Memory B cell (primary cell): ENCODE results near the gene DNAJB8.

Experiments used
- ATAC-seq: fragments of 150-1000 bp; cut with Tn5 transposase; 2 replicates; pipeline ENCODE4 v1.10.0; 2021; ENCODE audit warnings: low read depth, mild to moderate bottlenecking, moderate library complexity
- DNase-seq, 2 donors: peaks; one replicate each; pipeline ENCODE4 v3.0.0; 2022; ENCODE audit warnings: low spot score in 2 of 2
- H3K27ac Mint-ChIP-seq: one replicate; pipeline ENCODE4 v1.8.0; 2022; ENCODE audit warnings: mild to moderate bottlenecking, moderate library complexity, mixed read lengths
- H3K27me3 Mint-ChIP-seq: one replicate; pipeline ENCODE4 v1.8.0; 2022; ENCODE audit warnings: mixed read lengths
- H3K36me3 Mint-ChIP-seq: one replicate; pipeline ENCODE4 v1.8.0; 2022; ENCODE audit warnings: mild to moderate bottlenecking, mixed read lengths
- H3K4me1 Mint-ChIP-seq: one replicate; pipeline ENCODE4 v1.8.0; 2022; ENCODE audit warnings: mixed read lengths
- H3K4me3 Mint-ChIP-seq: one replicate; pipeline ENCODE4 v1.8.0; 2022; ENCODE audit warnings: mild to moderate bottlenecking, moderate library complexity, mixed read lengths
- H3K9me3 Mint-ChIP-seq: one replicate; pipeline ENCODE4 v1.8.0; 2022; ENCODE audit warnings: mixed read lengths

The DNAJB8 gene

GRCh38 chr3:128446821-128447220 lies 19.9 kb downstream of the DNAJB8 start:
- no peak overlapping the region for H3K4me3 Mint-ChIP-seq
- DNase-seq (no peak), ATAC-seq (no peak)
- peaks cover 16% of the 10 kb centered on the region for H3K9me3 Mint-ChIP-seq
- peaks cover 7% of the 10 kb centered on the region for H3K4me1 Mint-ChIP-seq
- H3K36me3 Mint-ChIP-seq = peaks cover 4% of the 10 kb centered on the region
- no peak overlapping the region for H3K27ac Mint-ChIP-seq
- H3K27me3 Mint-ChIP-seq = peaks cover 18% of the 10 kb centered on the region

DNA sequence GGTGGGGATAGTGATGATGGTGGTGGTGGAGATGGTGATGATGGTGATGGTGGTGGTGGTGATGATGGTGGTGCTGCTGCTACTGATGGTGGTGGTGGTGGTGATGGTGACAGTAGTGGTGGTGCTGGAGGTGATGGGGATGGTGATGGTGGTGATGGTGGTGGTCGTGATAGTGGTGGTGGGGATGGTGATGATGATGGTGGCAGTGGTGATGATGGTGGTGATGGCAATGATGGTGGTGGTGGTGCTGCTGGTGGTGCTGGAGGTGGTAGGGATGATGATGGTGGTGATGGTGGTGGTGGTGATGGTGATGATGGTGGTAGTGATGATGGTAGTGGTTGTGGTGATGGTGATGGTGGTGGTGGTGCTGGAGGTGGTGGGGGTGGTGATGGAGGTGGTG lies 21.3 kb downstream of the DNAJB8 start:
- DNase-seq (no peak), ATAC-seq (no peak)
- peaks cover 4% of the 10 kb centered on the region for H3K36me3 Mint-ChIP-seq
- peaks cover 15% of the 10 kb centered on the region for H3K27me3 Mint-ChIP-seq
- H3K27ac Mint-ChIP-seq = no peak overlapping the region
- peaks cover 16% of the 10 kb centered on the region for H3K9me3 Mint-ChIP-seq
- H3K4me3 Mint-ChIP-seq = no peak overlapping the region
- peaks cover 7% of the 10 kb centered on the region for H3K4me1 Mint-ChIP-seq

DNA sequence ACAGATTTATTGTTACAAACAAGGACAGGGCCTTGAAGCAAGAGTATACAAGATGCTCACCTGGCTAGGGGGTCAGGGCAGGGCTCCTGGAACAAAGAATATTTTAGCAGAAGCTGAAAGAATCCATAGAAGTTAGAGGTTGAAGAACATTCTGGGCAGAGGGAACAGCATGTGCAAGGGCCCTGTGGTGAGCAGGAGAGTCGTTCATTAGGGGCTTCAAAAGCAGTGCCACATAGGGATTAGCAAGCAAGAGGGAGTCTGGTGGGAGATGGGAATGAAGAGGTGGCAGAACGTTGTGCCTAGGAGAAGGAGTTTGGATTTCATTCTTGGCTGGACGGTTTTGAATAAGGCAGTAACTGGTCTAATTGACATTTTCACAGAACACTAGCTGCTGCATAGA lies 22.9 kb downstream of the DNAJB8 start:
- Mint-ChIP-seq H3K4me1 (peaks cover 5% of the 10 kb centered on the region), H3K27me3 (peaks cover 20% of the 10 kb centered on the region), H3K27ac (no peak overlapping the region), H3K9me3 (peaks cover 16% of the 10 kb centered on the region), H3K36me3 (peaks cover 4% of the 10 kb centered on the region), H3K4me3 (no peak overlapping the region)
- DNase-seq (no peak), ATAC-seq (no peak)

DNA sequence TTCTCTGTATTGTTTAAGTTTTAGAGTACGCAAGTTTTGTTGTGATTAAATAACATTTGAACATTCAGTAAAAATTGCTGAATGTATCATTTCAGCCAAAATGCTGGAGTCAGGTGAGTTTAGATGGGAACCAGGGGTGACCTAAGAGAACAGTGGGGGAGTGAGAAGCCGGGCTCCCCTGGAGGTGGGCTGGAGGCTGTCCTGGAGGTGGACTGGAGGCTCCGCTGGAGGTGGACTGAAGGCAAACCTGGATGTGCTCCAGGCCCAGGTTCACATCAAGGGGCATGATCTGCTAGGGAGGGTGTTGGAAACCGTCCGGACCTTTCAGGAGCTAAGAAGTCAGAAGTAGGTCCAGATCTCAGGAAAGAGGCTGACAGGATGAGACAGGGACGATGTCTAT lies 23.7 kb downstream of the DNAJB8 start:
- H3K9me3 Mint-ChIP-seq = peaks cover 15% of the 10 kb centered on the region
- H3K4me1 Mint-ChIP-seq = no peaks in the 10 kb centered on the region
- H3K36me3 Mint-ChIP-seq = peaks cover 3% of the 10 kb centered on the region
- no peak overlapping the region for H3K4me3 Mint-ChIP-seq
- no peak for ATAC-seq
- H3K27me3 Mint-ChIP-seq = peaks cover 20% of the 10 kb centered on the region
- no peak for DNase-seq
- H3K27ac Mint-ChIP-seq = no peak overlapping the region

- Mint-ChIP-seq H3K4me3 (no peak overlapping the region), H3K9me3 (peaks cover 12% of the 10 kb centered on the region), H3K36me3 (no peaks in the 10 kb centered on the region), H3K27me3 (peaks cover 19% of the 10 kb centered on the region), H3K27ac (no peak overlapping the region), H3K4me1 (no peaks in the 10 kb centered on the region)
- DNase-seq (no peak), ATAC-seq (no peak)
These were observed 24.6 kb downstream of the DNAJB8 start for GRCh38 chr3:128442070-128442469.

DNA sequence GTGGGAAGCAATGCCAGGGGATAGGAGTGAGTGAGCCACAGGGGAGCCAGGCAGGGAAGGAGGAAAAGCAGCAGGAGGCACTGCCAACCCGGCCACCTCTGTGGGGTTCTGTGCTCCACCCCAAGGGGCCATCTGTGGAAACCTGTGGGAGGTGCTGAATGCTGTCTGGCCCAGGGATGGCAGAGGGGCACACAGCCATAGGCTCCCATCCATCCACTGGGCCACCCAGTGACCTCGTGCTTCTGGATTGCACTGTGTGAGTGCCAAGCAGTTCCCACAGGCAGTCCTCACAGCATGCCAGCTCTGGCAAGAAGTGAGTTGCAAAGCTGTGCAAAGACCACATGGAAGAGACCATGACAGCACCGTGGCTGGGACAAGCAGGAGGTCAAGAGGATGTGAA lies 27.5 kb downstream of the DNAJB8 start:
- ATAC-seq = no peak
- Mint-ChIP-seq H3K4me1 (no peaks in the 10 kb centered on the region), H3K36me3 (no peaks in the 10 kb centered on the region), H3K27me3 (peaks cover 19% of the 10 kb centered on the region), H3K4me3 (no peak overlapping the region), H3K9me3 (no peaks in the 10 kb centered on the region), H3K27ac (no peak overlapping the region)
- DNase-seq = no peak

- Mint-ChIP-seq H3K4me1 (no peaks in the 10 kb centered on the region), H3K27me3 (peaks cover 19% of the 10 kb centered on the region), H3K9me3 (no peaks in the 10 kb centered on the region), H3K4me3 (no peak overlapping the region), H3K27ac (no peak overlapping the region), H3K36me3 (no peaks in the 10 kb centered on the region)
- ATAC-seq = no peak
- DNase-seq = no peak
These were observed 28.1 kb downstream of the DNAJB8 start for GRCh38 chr3:128438488-128439072.

DNA sequence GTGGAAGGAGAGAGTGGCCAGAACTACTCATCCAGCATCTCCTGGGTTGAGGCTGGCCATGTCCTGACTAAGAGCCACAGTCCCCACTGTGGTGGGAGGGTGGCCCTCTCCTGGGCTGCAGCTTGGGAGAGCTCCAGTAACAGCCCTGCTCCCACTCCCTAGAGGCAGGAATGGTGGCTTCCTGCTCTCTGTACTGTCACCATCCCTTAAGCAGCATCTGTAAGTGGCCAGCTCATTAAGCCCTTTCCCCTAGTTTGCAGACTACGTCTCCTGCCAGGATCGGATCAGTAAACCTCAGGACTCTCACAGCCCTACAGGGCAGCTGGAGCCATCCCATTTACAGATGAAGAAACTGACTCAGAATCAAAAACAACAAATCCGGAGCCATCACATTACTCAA lies 30.5 kb downstream of the DNAJB8 start:
- peaks cover 21% of the 10 kb centered on the region for H3K27me3 Mint-ChIP-seq
- H3K4me3 Mint-ChIP-seq = no peak overlapping the region
- DNase-seq (no peak), ATAC-seq (no peak)
- H3K9me3 Mint-ChIP-seq = no peaks in the 10 kb centered on the region
- H3K4me1 Mint-ChIP-seq = peaks cover 10% of the 10 kb centered on the region
- H3K36me3 Mint-ChIP-seq = no peaks in the 10 kb centered on the region
- H3K27ac Mint-ChIP-seq = no peak overlapping the region

DNA sequence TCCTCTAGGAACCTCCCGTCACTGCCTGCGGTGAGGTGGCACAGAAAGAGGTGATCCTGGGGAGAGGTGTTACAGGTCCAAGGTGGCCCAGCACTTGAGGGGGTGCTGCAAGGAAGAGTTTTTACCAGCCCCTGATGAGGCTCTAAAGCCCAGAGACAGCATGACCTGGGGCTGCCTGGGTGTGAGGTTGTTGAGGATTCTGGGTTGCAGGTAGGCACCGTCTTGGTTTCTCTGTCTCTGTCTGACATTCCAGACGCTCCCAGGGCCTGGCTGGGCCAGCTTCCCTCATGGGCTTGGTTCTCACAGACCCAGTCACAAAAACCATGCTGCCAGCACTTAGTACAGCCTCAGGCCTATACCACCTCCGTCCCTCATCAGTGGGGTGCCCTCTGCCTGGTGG lies 31.1 kb downstream of the DNAJB8 start:
- ATAC-seq = no peak
- H3K4me1 Mint-ChIP-seq = peaks cover 10% of the 10 kb centered on the region
- no peak for DNase-seq
- no peak overlapping the region for H3K4me3 Mint-ChIP-seq
- peaks cover 26% of the 10 kb centered on the region for H3K27me3 Mint-ChIP-seq
- H3K9me3 Mint-ChIP-seq = no peaks in the 10 kb centered on the region
- H3K27ac Mint-ChIP-seq = no peak overlapping the region
- H3K36me3 Mint-ChIP-seq = no peaks in the 10 kb centered on the region

- H3K4me1 Mint-ChIP-seq = peaks cover 10% of the 10 kb centered on the region
- H3K4me3 Mint-ChIP-seq = no peak overlapping the region
- no peak for ATAC-seq
- DNase-seq = no peak
- H3K9me3 Mint-ChIP-seq = no peaks in the 10 kb centered on the region
- no peak overlapping the region for H3K27ac Mint-ChIP-seq
- H3K36me3 Mint-ChIP-seq = no peaks in the 10 kb centered on the region
- H3K27me3 Mint-ChIP-seq = peaks cover 26% of the 10 kb centered on the region
These were observed 31.6 kb downstream of the DNAJB8 start for GRCh38 chr3:128435058-128435457.

- Mint-ChIP-seq H3K4me1 (peaks cover 10% of the 10 kb centered on the region), H3K9me3 (no peaks in the 10 kb centered on the region), H3K36me3 (no peaks in the 10 kb centered on the region), H3K4me3 (no peak overlapping the region), H3K27me3 (peaks cover 27% of the 10 kb centered on the region), H3K27ac (no peak overlapping the region)
- ATAC-seq (no peak), DNase-seq (no peak)
These were observed 32.2 kb downstream of the DNAJB8 start for GRCh38 chr3:128434524-128434923.

DNA sequence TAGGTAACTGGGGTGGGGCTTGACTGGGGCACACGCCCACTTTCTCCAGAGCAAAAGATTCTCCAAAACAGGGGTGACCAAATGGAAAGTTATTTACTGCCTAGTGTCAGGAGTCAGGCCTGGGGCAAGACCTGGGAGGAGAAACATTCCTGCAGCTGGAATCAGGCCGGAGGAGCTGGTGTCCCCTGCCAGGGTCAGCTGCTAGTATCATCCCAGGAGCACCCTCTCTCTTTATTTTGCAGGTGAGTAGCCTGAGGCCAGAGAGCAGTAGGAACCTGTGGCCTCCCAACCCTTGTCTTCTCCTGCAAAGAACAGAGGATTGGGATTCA lies 32.9 kb downstream of the DNAJB8 start:
- no peak for ATAC-seq
- Mint-ChIP-seq H3K9me3 (no peaks in the 10 kb centered on the region), H3K4me3 (no peak overlapping the region), H3K27ac (no peak overlapping the region), H3K27me3 (peaks cover 22% of the 10 kb centered on the region), H3K36me3 (no peaks in the 10 kb centered on the region), H3K4me1 (peaks cover 10% of the 10 kb centered on the region)
- DNase-seq = no peak

DNA sequence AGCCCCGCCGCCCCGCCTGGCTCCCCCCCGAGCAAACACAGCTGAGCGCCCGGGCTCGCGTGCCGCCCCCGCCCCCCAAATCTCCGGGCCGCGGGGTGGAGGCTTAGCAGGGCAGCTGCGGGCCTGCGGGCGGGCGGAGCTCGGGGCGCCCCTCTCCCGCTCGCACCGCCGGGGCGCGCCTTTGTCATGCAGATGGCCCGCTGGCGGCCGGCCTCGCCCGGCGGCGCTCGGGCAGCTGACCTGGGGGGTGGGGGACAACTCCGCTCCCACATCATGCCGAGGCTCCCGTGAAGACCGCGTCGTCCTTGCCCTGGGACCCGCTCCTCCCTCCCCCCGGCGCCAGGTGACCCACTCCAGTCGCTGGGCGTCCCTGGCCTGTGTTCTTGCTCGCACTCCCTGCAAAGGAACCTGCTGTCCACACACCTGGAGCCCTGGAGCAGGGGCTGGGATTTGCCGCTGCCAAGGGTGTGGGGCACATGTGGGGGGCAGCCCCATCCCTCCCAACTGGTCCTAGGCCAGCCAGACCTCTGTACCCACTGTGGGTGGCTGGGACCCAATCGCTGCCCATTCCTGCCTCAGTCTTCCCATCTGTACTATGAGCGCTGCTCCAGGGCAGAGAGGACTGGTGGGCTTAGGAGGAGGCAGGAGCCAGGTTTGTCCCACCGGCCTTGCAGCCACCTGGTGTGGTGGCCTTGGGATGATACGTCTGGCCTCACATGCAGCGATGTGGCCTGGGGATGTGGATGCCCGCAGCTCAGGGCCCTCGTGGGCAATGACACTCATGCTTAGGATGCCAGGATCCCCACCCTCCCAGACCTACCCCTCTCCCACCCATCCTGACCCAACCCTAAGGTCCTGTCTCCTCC lies 33.5 kb downstream of the DNAJB8 start:
- Mint-ChIP-seq H3K9me3 (no peaks in the 10 kb centered on the region), H3K27ac (no peak overlapping the region), H3K4me1 (peaks cover 10% of the 10 kb centered on the region), H3K36me3 (no peaks in the 10 kb centered on the region), H3K27me3 (peaks cover 24% of the 10 kb centered on the region), H3K4me3 (no peak overlapping the region)
- DNase-seq (no peak), ATAC-seq (no peak)

GRCh38 chr3:128432301-128432970 lies 34.3 kb downstream of the DNAJB8 start:
- ATAC-seq = no peak
- DNase-seq = no peak
- peaks cover 10% of the 10 kb centered on the region for H3K4me1 Mint-ChIP-seq
- no peaks in the 10 kb centered on the region for H3K36me3 Mint-ChIP-seq
- no peak overlapping the region for H3K4me3 Mint-ChIP-seq
- H3K9me3 Mint-ChIP-seq = no peaks in the 10 kb centered on the region
- H3K27ac Mint-ChIP-seq = no peak overlapping the region
- peaks cover 25% of the 10 kb centered on the region for H3K27me3 Mint-ChIP-seq
